ENCODE data around the gene REM1.

The REM1 gene

DNA sequence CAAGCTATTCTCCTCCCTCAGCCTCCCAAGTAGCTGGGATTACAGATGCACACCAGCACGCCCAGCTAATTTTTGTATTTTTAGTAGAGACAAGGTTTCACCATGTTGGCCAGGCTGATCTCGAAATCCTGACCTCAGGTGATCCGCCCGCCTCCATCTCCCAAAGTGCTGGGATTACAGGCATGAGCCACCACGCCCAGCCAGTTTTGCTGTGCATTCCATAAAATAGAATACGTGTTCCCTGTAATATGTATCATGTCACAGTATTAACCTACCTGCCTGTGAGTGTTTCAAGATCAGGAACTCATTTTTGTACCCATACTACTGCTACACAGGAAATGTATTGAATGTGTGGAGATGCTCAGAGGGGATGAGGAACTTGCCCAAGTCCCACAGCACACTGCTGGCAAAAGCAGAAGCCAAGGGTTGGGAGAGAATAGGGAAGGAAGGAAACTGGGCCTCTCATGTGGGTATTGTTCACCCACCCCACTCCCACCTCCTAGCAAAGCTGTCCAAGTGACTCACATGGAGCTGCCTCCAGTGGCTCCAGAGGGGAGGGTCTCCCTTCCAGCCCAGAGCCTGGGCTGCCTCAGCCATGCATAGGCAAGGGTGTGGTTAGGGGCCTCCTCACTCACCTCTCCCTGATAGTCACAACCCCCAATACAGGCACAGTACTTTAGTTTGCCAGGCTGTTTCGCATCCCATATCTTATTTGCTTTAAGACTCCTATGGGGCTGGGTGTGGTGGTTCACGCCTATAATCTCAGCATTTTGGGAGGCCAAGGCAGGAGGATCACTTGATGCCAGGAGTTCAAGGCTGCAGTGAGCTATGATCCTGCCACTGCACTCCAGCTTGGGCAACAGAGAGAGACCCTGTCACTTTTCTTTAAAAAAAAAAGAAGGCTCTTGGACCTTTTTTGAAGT, 48.5 kb downstream of the REM1 start:
- no peak for DNase-seq

DNA sequence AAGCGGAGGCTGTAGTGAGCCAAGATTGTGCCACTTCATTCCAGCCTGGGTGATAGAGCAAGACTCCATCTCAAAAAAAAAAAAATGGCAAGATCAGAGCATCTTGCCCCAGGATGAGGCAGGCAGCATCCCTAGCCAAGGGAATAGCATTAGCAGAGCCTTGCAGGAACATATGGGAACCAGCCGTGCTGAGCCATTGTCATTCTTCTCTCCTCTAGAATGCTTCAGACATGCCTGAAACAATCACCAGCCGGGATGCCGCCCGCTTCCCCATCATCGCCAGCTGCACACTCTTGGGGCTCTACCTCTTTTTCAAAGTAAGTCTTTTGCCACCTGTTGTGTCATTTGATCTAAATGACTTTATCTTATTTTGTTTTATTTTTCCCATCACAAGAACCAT, 52.2 kb downstream of the REM1 start:
- no peak for DNase-seq

Data from stimulated activated CD8-positive, alpha-beta memory T cell treated with anti-CD3 and anti-CD28 coated beads, Interleukin-4, amount 100 ng/mL, for 48 hours (primary cell).